Colonic mucosa (tissue), 4 donors: ENCODE data around the gene MALAT1. TPM values are rescaled to one million over a fixed set of nuclear protein-coding genes. Genes with fewer than 3 reads are reported as not detected.

Experiments used
- DNase-seq: peaks from one replicate; pipeline ENCODE4 v3.0.0-alpha.2; 2020
- H3K27ac ChIP-seq: fragments of 200-600 bp; one replicate; pipeline ENCODE4 v1.8.0; 2021
- H3K27me3 ChIP-seq: fragments of 200-600 bp; one replicate; pipeline ENCODE4 v1.8.0; 2021
- H3K36me3 ChIP-seq: fragments of 200-600 bp; one replicate; pipeline ENCODE4 v1.8.0; 2021
- H3K4me1 ChIP-seq: fragments of 200-600 bp; one replicate; pipeline ENCODE4 v1.8.0; 2021; ENCODE audit warnings: mild to moderate bottlenecking
- H3K4me3 ChIP-seq: fragments of 200-600 bp; one replicate; pipeline ENCODE4 v1.8.0; 2021
- H3K9ac ChIP-seq, 2 donors: one replicate each; pipeline ENCODE4 v1.7.0; 2013; ENCODE audit warnings: control low read depth in 2 of 2, low read depth in 2 of 2, low read length in 2 of 2
- H3K9me3 ChIP-seq: fragments of 200-600 bp; one replicate; pipeline ENCODE4 v1.8.0; 2021
- intact Hi-C: fragments of 100-400 bp; cut with DNase I; formaldehyde crosslinking; loops from one replicate; pipeline ENCODE4 v1.14.1; 2022
- total RNA-seq, 2 donors: library from RNA; stranded (reverse); fragmentation: NEBNext Ultra II Directional in 1 of 2; extraction: Animal tissue kit (Norgen Biotek cat#: 25700) in 1 of 2; gene quantifications; one replicate each; pipeline ENCODE4 v1.2.1, GENCODE V29; 2021
- TF ChIP-seq, protein P1 (sequence below): fragments of 200-600 bp; IDR thresholded peaks from one replicate; pipeline ENCODE4 v1.8.0; 2022; ENCODE audit warnings: antibody characterized with exemption, mild to moderate bottlenecking
- donor health status: healthy.
- donor health status: DM: no; HTN: no; CAD: no.
- donor health status: DM: no; HTN: no; CAD: no.

MALAT1 gene
- total RNA-seq, 2 donors from 2014 or later, result 4,716 to 6,071 TPM

DNA sequence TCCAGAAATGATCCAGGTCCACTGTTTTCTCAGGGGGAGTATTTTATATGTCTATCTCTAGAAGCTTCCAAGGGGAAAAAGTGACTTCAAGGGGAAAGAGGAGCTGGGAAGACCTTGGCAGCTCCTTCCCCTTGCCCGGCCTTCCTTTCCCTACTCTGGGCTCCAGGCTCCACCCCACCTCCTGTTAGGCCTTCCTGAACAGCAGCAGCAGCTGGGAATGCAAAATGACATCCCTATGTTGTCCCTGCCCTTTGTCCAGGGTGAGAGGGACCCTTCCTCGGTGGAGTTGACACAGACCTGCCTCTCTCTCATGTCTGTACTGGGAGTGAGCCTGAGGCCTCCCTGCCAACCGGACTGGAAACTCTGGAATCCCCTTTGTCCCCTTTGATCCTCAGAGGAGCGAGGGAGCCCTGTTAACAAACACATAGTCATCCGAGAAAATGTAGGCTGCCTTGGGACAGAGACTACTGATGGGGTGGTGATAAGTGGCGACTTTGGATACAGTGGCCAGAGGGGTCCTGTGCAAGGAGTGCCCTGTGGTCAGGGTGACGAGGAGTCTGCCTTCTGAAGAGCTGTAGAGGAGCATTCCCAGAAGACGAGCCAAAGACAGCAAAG is 9.0 kb upstream of the MALAT1 start:
- Histone ChIP-seq H3K27me3 (no peaks in the 10 kb centered on the region), H3K36me3 (no peaks in the 10 kb centered on the region), H3K4me1 (peaks cover 67% of the 10 kb centered on the region), H3K27ac (peak overlapping the region; percentile 99), H3K4me3 (no peak overlapping the region), H3K9me3 (no peaks in the 10 kb centered on the region), H3K9ac (peak overlapping the region; percentile 72 to 99)
- DNase-seq, result no peak
- intact Hi-C loops, result no loop called here
- TF ChIP-seq, protein P1, sequence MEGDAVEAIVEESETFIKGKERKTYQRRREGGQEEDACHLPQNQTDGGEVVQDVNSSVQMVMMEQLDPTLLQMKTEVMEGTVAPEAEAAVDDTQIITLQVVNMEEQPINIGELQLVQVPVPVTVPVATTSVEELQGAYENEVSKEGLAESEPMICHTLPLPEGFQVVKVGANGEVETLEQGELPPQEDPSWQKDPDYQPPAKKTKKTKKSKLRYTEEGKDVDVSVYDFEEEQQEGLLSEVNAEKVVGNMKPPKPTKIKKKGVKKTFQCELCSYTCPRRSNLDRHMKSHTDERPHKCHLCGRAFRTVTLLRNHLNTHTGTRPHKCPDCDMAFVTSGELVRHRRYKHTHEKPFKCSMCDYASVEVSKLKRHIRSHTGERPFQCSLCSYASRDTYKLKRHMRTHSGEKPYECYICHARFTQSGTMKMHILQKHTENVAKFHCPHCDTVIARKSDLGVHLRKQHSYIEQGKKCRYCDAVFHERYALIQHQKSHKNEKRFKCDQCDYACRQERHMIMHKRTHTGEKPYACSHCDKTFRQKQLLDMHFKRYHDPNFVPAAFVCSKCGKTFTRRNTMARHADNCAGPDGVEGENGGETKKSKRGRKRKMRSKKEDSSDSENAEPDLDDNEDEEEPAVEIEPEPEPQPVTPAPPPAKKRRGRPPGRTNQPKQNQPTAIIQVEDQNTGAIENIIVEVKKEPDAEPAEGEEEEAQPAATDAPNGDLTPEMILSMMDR, result no peak

DNA sequence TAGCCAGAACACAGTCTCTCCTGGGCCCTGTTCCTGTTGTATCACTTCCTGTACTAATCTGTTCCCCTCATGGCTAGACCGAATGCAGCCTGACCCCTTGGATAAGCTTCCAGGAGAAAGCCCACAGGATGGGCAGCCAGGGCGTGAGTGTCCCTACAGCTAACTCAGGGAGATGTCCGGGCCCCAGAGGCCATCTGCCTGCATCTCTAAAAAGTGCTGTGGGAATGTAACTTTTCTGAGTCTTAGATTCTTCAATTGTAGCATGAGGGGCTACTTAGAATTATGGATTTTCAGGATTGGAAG is 7.7 kb upstream of the MALAT1 start:
- H3K9me3 ChIP-seq, result no peaks in the 10 kb centered on the region
- intact Hi-C loops, result no loop called here
- no peak for DNase-seq
- TF ChIP-seq, protein P1, result no peak
- no peak overlapping the region for H3K4me3 ChIP-seq
- H3K27me3 ChIP-seq, result no peaks in the 10 kb centered on the region
- peak overlapping the region; percentile 45 to 99 for H3K9ac ChIP-seq
- peak overlapping the region; percentile 99 for H3K27ac ChIP-seq
- no peaks in the 10 kb centered on the region for H3K36me3 ChIP-seq
- H3K4me1 ChIP-seq, result peaks cover 64% of the 10 kb centered on the region

DNA sequence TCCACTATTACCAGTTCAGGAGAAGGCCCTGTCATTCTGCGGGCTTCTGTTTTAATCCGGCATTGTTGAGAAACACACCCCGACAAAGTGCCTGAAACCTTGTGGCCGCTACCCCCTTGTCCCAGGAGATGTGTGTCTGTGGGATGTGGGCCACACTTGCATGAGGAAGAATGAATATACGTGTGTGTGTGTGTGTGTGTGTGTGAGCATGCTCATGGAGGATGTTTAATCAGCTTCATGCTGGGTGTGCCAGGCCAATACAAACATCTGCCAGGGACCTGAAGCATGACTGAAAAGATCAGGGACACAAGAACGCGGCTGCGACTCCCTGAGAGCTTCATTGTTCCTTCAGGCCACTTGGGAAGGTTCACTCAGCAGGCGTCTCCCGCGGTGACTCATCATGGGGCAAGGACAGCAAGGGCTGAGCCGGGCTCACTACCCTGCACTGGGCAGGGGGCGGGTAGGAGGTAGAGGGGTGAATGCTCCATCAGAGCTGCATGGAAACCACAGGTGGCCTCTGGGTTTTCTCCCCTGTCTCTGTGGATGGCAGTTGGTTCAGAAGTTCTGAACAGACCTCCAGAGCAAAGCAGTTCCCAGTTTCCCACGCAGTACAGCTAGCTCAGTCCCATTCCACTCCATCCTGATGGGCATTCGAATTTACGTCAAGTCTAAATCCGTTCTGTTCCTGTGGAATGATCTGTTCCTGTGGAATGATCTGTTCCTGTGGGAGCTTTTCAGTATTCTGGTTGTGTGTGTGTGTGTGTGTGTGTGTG is 7.0 kb upstream of the MALAT1 start:
- Histone ChIP-seq H3K27me3 (no peaks in the 10 kb centered on the region), H3K4me1 (peaks cover 63% of the 10 kb centered on the region), H3K36me3 (no peaks in the 10 kb centered on the region), H3K27ac (peak overlapping the region; percentile 99), H3K9me3 (no peaks in the 10 kb centered on the region), H3K9ac (peak overlapping the region; percentile 45 to 99), H3K4me3 (no peak overlapping the region)
- peak; percentile 91 for DNase-seq
- intact Hi-C loops, result no loop called here
- TF ChIP-seq, protein P1, result no peak

DNA sequence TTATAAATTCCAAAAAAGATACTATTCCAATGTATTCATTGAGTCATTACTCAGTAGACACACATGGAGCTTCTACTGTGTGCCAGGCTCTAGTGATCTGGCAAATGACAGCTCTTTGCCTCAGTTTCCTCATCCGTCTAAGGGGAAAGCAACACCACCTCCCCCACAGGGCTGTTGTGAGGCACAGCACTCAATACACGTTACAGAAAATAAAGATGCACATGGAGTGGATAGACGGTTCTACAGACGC is 6.5 kb upstream of the MALAT1 start:
- peak overlapping the region; percentile 99 for H3K27ac ChIP-seq
- intact Hi-C loops, result no loop called here
- TF ChIP-seq, protein P1, result no peak
- H3K9me3 ChIP-seq, result no peaks in the 10 kb centered on the region
- peak overlapping the region; percentile 45 to 99 for H3K9ac ChIP-seq
- no peaks in the 10 kb centered on the region for H3K36me3 ChIP-seq
- H3K4me3 ChIP-seq, result no peak overlapping the region
- peaks cover 58% of the 10 kb centered on the region for H3K4me1 ChIP-seq
- no peaks in the 10 kb centered on the region for H3K27me3 ChIP-seq
- no peak for DNase-seq

DNA sequence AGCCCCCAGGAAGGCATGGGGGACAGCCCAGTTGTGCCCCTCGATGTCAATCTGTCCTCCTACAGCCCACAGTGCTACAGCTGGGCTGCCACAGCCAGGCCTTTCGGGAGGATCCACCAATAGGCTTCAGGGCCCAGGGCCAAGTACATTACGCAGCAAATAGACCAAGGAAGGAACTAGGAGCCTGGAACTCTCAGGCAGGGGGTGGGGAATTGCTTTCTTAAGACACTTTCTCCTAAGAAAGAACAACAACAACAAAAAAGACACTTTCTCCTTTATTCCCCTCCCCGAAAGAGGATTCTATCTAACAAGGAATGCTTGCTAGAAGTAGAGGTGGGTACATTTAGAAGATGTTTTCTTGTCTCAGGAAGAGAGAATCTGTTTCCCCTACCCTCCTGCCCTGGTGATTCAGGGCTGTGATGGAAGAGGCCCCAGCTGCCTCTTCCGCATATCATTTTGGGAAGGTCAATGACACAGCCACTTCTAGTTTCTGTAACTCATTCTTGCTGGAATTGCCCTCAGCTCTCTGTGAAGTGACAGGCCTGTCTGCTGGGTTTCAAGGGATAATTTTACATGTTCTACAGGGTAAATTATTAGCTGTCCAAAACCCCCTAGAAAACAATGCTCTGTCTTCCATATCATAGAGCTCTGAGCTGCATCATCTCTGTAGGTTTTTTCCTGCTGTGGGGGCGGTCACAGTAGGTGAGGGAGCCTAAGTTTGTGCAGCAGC is 6.0 kb upstream of the MALAT1 start:
- intact Hi-C loops, result no loop called here
- no peaks in the 10 kb centered on the region for H3K36me3 ChIP-seq
- H3K9ac ChIP-seq, result peak overlapping the region; percentile 57 to 99
- TF ChIP-seq, protein P1, result no peak
- no peak overlapping the region for H3K4me3 ChIP-seq
- H3K4me1 ChIP-seq, result peaks cover 57% of the 10 kb centered on the region
- peak; percentile 88 for DNase-seq
- H3K9me3 ChIP-seq, result no peaks in the 10 kb centered on the region
- no peaks in the 10 kb centered on the region for H3K27me3 ChIP-seq
- peak overlapping the region; percentile 99 for H3K27ac ChIP-seq
